ENCODE measurements around the gene DDX50.

DNA sequence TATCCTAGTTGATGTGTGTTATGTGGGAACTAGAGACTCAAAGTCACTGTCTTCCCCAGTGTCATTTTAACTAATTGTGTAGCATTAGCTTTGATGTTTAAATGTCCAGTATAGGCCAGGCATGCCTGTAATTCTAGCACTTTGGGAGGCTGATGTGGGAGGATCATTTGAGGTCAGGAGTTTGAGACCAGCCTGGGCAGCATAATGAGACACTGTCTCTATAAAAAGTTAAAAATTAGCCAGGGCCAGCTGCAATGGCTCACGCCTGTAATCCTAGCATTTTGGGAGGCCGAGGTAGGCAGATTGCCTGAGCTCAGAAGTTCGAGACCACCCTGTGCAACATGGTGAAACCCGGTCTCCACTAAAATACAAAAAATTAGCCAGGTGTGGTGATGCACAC lies 24.4 kb downstream of the DDX50 start:
- no peak for TF ChIP-seq POLR2A (IDR thresholded peaks at IDR 0.05)
- no peak for TF ChIP-seq CTCF (IDR thresholded peaks at IDR 0.05)
